Right atrium auricular region (tissue), 2 donors: Measurements from ENCODE around the gene RHOU. TPM values are rescaled to one million over a fixed set of nuclear protein-coding genes. Genes with fewer than 3 reads are reported as not detected.

Experiments
- DNase-seq: peaks from one replicate; pipeline ENCODE4 v3.0.0-alpha.2; 2019; ENCODE audit warnings: low spot score
- H3K27ac ChIP-seq, 2 donors: fragments of 200-600 bp; sonication (generic); 1 replicate in 1 of 2; 2 replicates in 1 of 2; pipeline ENCODE4 v1.5.1; 2016 to 2019
- H3K27me3 ChIP-seq, 2 donors: fragments of 200-600 bp; sonication (generic); one replicate each; pipeline versions ENCODE4 v1.5.1 to v1.6.0; 2017 to 2019
- H3K36me3 ChIP-seq: fragments of 200-600 bp; sonication (generic); one replicate; pipeline ENCODE4 v1.5.1; 2016
- H3K4me1 ChIP-seq, 2 donors: fragments of 200-600 bp; sonication (generic); one replicate each; pipeline versions ENCODE4 v1.5.1 to v1.6.0; 2017 to 2019
- H3K4me3 ChIP-seq, 2 donors: fragments of 200-600 bp; sonication (generic); 1 replicate in 1 of 2; 2 replicates in 1 of 2; pipeline ENCODE4 v1.5.1; 2017 to 2019; ENCODE audit warnings: mild to moderate bottlenecking in 1 of 2, moderate library complexity in 1 of 2
- H3K9me3 ChIP-seq, 2 donors: fragments of 200-600 bp; sonication (generic); one replicate each; pipeline ENCODE4 v1.5.1; 2019
- total RNA-seq, 2 donors: library from RNA; depleted of rRNA; stranded (reverse); fragments of >200 nt; gene quantifications; one replicate each; pipeline ENCODE4 v1.1.0, GENCODE V29; 2016
- TF ChIP-seq, protein P1 (sequence below), 2 donors: fragments of 200-600 bp; sonication (generic); IDR thresholded peaks; one replicate each; pipeline ENCODE4 v1.5.1; 2019; ENCODE audit warnings: antibody characterized with exemption in 2 of 2

RHOU gene
- total RNA-seq, 2 donors from 2014 or later = 6.0 to 12.2 TPM

DNA sequence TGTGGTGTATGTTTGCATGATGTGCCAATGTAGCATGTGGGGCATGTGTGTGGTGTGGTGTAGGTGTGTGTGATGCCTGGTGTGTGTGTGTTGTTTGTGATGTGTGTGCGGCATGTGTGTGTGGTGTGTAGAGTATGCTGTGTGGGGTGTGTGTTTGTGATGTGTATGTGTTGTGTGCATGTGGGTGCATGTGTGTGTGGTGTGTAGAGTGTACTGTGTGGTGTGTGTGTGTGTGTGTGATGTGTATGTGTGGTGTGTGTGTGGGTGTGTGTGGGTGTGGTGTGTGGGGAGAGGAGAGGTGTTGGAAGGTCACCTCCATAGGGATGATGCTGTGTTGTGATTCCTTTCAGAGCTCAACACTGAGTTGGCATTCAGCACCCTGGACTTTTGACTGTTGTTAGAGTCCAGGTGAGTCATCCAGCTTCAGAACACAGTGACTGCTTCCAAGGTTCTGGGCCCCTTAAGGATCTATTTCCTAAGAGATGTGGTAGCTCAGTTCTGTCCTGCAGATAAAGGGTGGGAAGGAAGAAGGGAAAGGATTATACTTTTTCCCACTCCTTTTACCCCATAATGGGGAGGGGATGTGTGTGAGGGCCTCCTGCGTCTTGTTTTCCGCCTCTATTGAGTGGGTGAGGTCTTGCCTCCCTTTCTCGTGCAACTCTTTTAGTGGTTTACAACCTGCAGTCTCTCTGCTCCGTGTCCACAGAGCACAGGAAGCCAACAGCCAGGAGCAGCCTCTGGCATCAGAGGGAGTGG, 47.6 kb downstream of the RHOU start:
- no peaks in the 10 kb centered on the region for H3K9me3 ChIP-seq
- no peaks in the 10 kb centered on the region for H3K36me3 ChIP-seq
- TF ChIP-seq, protein P1, sequence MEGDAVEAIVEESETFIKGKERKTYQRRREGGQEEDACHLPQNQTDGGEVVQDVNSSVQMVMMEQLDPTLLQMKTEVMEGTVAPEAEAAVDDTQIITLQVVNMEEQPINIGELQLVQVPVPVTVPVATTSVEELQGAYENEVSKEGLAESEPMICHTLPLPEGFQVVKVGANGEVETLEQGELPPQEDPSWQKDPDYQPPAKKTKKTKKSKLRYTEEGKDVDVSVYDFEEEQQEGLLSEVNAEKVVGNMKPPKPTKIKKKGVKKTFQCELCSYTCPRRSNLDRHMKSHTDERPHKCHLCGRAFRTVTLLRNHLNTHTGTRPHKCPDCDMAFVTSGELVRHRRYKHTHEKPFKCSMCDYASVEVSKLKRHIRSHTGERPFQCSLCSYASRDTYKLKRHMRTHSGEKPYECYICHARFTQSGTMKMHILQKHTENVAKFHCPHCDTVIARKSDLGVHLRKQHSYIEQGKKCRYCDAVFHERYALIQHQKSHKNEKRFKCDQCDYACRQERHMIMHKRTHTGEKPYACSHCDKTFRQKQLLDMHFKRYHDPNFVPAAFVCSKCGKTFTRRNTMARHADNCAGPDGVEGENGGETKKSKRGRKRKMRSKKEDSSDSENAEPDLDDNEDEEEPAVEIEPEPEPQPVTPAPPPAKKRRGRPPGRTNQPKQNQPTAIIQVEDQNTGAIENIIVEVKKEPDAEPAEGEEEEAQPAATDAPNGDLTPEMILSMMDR (IDR thresholded peaks at IDR 0.05) = no peak
- no peaks in the 10 kb centered on the region for H3K27me3 ChIP-seq
- H3K4me3 ChIP-seq = no peak overlapping the region
- H3K27ac ChIP-seq = no peak overlapping the region
- no peaks in the 10 kb centered on the region for H3K4me1 ChIP-seq
- no peak for DNase-seq

DNA sequence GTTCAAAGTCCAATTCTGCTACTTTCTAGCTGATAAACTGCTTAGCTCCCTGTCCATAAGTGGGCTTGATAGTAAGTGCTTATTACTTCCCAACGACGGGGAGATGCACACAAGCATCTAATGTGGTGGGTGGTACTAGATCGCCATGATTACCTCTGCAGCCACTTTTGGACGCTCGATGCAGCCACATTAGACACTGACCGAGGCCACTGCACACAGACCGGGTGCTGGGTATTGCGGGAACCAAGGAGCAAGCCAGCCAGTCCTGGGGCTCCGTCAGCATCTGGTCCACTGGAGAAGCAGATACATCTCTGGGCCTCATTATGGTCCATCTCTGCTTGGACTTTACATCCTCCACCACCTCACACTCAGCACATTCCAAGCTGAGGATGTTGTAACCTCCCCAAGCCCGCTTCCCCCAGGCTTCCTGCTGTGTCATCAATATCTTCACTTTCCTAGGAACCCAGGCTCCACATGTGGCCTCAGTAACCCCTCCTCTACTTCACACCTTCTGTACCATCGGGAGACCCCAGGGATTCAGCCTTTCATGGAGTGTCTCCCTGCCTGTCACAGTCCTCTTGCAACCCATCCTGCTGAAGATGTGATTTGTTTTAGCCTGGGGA, 48.2 kb downstream of the RHOU start:
- TF ChIP-seq, protein P1 (IDR thresholded peaks at IDR 0.05) = no peak
- no peaks in the 10 kb centered on the region for H3K4me1 ChIP-seq
- H3K4me3 ChIP-seq = no peak overlapping the region
- H3K9me3 ChIP-seq = no peaks in the 10 kb centered on the region
- no peak overlapping the region for H3K27ac ChIP-seq
- no peaks in the 10 kb centered on the region for H3K36me3 ChIP-seq
- no peaks in the 10 kb centered on the region for H3K27me3 ChIP-seq
- DNase-seq = no peak

DNA sequence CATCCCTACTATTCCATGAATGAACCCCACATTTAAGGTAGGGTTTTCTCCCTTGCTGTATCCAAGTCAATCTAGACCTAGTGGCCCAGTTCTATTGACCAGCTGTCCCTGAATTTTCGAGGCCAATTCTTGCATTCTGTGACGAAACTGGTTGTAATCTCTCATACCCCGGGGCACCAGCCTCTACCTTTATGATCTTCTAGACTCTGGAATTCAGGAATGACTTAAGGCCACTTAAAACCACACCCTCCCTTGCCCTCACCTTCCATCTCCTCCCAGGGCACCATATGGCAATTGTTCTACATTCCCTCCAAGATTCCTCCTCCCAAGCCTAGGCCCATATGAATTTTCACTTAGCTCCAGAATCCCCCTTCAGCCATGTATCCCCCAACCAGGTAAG, 48.9 kb downstream of the RHOU start:
- no peak for DNase-seq
- Histone ChIP-seq H3K9me3 (no peaks in the 10 kb centered on the region), H3K4me1 (no peaks in the 10 kb centered on the region), H3K27ac (no peak overlapping the region), H3K27me3 (no peaks in the 10 kb centered on the region), H3K36me3 (no peaks in the 10 kb centered on the region), H3K4me3 (no peak overlapping the region)
- TF ChIP-seq, protein P1 (IDR thresholded peaks at IDR 0.05) = no peak

DNA sequence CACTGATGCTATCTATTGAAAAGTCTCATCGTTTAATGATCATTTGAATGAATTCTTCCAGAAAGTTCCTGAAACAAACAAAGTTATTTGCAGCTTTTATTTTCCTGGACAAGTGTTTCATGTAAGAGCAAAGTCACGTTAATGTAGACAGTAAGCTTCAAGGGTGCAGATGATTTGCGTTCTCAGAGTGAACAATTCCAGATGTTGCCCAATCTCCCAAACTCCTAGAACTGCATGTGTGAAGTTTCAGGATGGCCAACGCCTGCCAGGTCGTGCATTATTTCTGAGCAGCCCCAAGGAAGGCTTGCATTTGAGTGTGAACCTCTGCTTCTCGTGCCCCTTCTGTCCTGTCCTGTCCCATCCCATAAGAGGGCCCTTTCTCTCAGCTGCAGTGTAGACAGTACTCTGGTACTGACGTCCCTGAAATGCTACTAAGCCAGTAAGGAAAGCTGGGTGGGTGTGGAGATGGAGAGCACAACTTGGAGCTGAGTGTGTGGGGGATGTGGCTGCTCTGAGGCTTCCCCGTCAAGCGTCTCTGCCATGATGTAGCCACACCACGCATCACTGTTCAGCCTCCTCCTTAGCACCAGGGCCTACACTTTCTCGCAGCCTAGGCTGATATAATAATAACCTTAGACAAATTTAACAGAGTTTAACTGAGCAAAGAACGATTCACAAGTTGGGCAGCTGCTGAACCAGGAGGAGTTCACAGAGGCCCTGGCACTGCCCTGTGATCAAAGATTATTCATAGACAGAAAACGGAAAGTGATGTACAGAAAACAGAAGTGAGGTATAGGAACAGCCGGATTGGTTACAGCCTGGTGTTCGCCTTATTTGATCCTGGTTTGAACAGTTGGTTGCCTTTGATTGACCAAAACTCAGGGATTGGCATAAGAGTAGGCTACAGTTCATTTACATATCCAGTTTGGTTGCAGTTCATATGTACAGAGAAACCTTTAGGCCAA, 50.4 kb downstream of the RHOU start:
- Histone ChIP-seq H3K4me3 (no peak overlapping the region), H3K9me3 (no peaks in the 10 kb centered on the region), H3K4me1 (no peaks in the 10 kb centered on the region), H3K36me3 (no peaks in the 10 kb centered on the region), H3K27me3 (no peaks in the 10 kb centered on the region), H3K27ac (no peak overlapping the region)
- no peak for DNase-seq
- TF ChIP-seq, protein P1 (IDR thresholded peaks at IDR 0.05) = no peak

DNA sequence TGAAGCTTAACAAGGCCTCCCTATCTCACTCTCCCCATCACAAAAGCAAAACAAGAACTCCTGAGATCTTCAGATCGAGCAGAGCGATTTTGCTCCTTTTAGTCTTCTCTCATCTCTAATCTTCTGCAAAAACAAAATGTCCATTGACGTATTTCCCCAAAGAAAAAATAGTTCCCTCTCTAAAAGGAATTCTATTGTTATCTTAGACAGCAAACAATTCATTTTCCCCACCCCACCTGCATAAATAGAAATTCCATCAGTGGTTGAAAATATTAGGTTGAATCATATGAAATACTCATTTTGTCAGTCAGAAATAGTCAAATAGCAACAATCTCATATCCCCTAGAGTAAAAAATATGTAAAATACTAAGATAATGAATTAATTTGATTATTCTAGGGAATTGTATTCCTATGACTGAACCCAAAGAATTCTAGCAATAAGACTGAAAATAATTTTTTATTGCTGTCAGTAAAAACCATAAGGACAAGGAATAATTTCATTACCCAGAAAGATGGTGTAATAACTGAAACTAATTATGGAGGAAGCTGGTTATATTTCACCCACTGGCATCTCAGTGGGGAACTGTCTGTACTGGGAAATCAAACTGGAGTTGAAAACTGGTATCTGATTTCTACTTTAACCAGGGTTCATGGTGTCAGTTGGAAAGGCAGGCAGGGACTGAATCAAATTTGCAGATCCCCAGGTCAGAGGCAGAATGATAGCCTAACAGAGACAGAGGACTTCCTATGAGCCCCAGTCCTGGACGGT, 51.3 kb downstream of the RHOU start:
- Histone ChIP-seq H3K27ac (no peak overlapping the region), H3K36me3 (no peaks in the 10 kb centered on the region), H3K4me1 (no peaks in the 10 kb centered on the region), H3K27me3 (no peaks in the 10 kb centered on the region), H3K9me3 (no peaks in the 10 kb centered on the region), H3K4me3 (no peak overlapping the region)
- DNase-seq = no peak
- TF ChIP-seq, protein P1 (IDR thresholded peaks at IDR 0.05) = no peak
